HS-5 (cell line): ENCODE results near the gene MAST4.

Source experiments
- DNase-seq: peaks from one replicate; pipeline ENCODE4 v3.0.0-alpha.2; 2012; ENCODE audit warnings: low read depth

Gene MAST4

DNA sequence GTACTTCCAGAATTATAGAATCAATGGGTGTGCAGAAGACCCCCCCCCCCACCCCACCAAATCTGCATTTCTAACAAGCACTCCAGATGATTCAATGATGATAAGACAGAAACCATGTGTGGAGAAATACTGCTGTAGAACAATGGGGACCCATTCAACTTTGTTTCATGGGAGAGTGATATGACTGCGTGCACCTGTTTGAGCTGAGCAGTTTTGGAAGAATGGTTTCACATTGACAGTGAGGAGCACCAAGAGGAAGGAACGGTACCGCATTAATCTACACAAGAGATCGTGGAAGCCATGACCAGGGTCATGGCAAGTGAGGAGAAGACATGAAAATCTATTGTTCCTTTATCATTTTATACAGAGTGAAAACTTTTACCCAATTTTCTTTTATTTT lies 397.7 kb downstream of the MAST4 start:
- DNase-seq: no peak

DNA sequence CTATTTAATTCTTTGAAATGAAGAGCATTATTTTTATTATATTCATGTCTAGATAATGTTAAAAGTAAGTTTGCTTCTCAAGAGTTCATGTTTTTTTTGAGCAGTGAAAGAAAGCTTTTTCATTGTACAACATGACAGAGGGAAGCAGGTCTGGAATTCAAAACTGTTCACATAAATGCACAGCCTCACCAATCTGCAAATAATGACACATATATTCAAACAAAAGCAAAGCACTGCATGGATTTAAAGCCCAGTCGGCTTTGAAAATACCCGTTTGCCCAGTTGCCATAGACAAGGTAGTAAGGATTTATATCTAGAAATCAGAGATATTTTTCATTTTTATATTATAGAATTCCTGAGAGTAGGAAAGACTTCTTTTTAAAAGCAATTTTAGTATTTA lies 398.6 kb downstream of the MAST4 start:
- no peak for DNase-seq

GRCh38 chr5:67000794-67001475 lies 404.7 kb downstream of the MAST4 start:
- no peak for DNase-seq

- DNase-seq: no peak
Observed at GRCh38 chr5:67002832-67003684, 406.9 kb downstream of the MAST4 start.

DNA sequence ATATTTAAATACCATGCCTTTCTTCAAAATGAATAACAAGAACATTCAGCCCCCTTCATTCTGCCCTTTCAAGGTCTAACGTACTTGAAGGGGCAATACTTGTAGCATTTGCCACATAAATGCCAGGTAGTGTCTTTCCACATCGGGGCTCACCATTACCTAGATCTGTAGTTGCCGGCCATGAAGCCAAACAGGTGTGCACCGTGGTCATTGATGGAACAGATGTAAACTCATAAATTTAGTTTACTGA lies 407.4 kb downstream of the MAST4 start:
- no peak for DNase-seq

- peak; percentile 56 for DNase-seq
Observed at GRCh38 chr5:67003935-67004729, 407.9 kb downstream of the MAST4 start.

DNA sequence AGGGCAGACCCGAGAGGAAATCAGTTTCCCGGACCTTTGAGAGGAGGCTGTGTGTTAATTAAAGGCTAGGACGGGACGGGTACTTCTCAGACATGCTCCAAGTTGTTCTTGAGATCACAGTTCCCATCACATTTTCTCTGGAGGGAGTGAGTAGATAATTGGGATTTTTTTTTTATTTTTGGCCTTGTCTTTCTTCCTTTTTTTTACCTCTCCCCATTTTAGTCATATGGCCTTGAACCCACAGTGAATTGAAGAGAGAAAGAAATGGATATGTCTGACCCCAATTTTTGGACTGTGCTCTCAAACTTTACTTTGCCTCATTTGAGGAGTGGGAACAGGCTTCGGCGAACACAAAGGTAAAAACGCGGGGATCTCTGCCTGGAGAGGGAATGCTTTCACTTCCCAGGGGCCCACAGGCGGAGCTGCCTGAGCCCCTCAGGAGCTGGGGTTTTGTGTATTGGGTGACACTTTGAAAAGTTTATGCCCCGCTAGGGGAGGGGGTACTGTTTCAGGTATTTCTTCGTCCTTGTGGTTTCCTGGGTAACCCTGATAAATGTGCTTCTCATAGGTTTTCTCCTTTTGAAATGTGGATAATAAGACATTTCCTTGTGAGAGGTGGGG lies 408.6 kb downstream of the MAST4 start:
- no peak for DNase-seq

DNA sequence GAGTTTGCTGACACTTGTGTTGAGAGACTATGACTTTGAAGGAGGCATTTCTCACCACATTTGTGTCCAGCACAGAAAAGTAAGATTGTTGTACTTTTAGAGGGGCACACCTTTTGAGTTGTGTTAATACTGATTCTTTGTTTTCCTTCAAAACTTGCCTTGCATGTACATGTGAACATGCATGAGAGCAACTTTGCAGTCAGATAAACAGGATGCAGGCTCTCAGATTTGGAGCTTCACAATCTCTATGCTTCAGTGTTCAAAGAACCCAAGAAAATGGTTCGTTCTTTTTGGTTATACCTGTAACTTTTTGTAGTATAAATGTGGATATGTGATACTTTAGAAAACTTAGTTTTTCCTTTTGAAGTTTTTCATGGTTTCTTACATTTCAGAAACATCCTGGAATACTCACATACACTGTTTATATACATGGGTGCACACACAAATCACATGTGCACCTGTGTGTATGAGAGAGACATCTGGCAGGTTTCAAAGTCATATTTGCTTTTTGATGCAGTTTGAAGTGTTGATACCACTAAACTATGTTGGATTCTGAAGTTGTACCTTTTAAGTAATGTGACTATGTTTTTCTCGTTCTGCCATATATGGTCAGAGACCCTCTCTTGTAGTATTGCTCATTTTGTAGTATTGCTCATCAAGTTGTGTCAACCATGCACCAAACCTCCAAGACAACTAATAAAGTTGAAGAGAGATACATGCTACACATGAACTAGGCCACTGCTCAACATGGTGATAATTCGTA lies 409.7 kb downstream of the MAST4 start:
- no peak for DNase-seq

- DNase-seq: no peak
Observed at GRCh38 chr5:67006500-67006848, 410.3 kb downstream of the MAST4 start.

DNA sequence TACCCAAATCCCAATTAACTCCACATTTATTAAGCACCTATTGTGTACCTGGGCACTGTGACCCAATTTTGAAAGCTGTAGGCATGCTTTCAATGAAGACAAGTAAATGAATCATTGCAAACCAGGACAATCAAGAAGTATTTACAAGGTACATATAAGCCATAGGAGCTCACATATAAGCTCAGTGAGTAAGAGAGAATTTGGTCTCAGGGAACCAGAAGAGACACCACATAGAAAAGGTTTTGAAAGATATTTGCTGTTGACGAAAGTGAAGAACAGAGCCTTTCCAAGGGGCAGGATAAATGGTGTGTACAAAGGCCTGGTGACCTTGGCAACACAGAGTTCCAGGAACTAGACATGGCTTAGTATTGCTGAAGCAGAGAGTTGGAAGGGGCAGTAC lies 412.8 kb downstream of the MAST4 start:
- DNase-seq: no peak

GRCh38 chr5:67010684-67011409 lies 414.7 kb downstream of the MAST4 start:
- peak; percentile 62 for DNase-seq

DNA sequence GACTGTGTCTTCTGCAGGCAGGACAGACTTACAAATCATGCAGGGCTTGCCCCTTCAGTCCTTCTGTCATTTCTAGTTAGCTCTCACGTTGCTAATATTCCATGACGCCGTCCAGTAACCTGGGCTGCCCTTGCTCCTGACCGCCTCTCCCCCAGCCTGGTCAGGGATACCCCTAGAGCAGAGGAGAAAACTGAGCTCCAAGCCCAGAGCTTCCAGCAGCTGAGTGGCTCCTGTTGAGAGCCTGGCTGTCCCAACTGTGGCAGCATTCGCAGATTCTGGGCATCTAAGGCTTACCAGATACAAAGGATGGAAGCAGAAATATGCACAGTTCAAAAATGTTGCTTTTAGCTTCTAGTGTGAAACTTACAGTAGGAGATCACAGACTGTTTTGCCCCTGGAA lies 415.2 kb downstream of the MAST4 start:
- DNase-seq: no peak

DNA sequence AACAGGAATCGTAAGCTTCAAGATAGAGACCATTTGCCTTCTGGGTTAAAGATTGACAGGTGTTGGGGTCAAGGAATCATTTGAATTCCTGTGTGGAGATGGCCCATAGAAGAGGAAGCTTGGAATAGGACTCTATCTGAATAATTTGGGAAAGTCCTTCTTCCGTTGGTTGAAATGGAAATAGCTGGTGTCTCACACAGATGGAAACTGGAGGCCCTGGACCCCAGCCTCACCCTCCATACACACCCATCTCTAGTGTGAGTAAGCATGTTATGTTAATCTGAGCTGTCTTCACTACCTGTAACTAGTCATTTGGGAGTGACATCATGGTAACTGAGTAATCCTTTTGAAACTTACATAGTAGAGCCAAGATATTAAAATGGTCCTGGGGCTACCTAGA lies 416.0 kb downstream of the MAST4 start:
- DNase-seq: no peak

GRCh38 chr5:67013719-67014118 lies 417.5 kb downstream of the MAST4 start:
- no peak for DNase-seq

- DNase-seq: no peak
Observed at GRCh38 chr5:67014191-67014590, 418.0 kb downstream of the MAST4 start.

- DNase-seq: no peak
Observed at GRCh38 chr5:67014957-67015400, 418.8 kb downstream of the MAST4 start.

GRCh38 chr5:67015541-67016191 lies 419.5 kb downstream of the MAST4 start:
- peak; percentile 49 for DNase-seq

- DNase-seq: no peak
Observed at GRCh38 chr5:67019065-67019845, 423.1 kb downstream of the MAST4 start.

DNA sequence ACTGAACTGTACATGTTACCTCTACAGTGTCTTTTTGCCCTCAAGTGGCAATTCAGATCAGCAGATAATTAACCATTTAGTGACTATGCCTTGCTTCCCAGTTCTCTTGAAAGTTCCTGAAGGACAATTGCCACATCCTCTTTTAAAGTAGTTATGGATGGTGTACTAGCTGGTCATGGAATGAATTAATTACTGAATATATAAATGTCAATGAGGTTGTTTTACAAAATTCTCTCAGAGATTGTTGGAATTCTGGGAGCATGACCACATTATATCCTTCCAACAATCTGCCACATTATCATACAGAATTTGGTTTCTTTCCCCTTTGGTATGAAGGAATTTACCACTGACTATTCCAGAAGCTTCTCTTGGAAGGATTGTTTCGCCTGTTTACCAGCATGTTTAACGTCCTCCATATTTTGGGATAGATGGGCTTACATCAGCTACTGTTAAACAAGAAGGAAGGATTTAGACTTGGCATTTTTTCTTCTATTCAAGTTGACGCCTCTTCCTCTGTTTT lies 424.0 kb downstream of the MAST4 start:
- DNase-seq: no peak

DNA sequence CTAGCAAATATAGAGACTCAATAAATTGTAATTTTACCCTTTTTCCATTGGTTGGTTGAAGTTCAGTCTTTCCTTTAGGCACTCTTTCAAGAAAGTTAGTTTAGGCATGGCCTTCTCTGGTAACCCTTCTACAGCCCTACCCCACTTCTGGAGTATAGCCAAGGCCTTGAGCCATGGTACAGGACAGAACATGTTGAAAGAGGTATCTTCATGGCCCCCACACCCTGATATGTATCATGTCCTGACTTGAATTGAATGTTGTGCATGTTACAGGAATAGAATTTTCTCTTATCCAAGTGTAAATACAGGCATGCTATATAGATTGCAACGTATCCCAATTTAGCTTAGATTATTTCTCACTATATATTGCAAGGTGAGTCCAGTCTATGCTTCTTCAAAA lies 424.8 kb downstream of the MAST4 start:
- no peak for DNase-seq
